Spleen (tissue), 11 donors: ENCODE measurements around the gene KLHL26. TPM values are rescaled to one million over a fixed set of nuclear protein-coding genes. Genes with fewer than 3 reads are reported as not detected.
A peak's percentile ranks its signal among the peaks of the same experiment; 100 is the strongest.

Experiments used
- DNase-seq: peaks from one replicate; pipeline ENCODE4 v3.0.0-alpha.2; 2020
- H3K27ac ChIP-seq, 8 donors: fragments of 200-600 bp; sonication (generic) in 7 of 8; 1 replicate in 4 of 8; 2 replicates in 4 of 8; pipeline versions ENCODE4 v1.5.0 to v1.8.0; 2016 to 2021; ENCODE audit warnings: inconsistent platforms in 4 of 8, mild to moderate bottlenecking in 4 of 8, moderate library complexity in 1 of 8
- H3K27me3 ChIP-seq, 7 donors: fragments of 200-600 bp; sonication (generic) in 6 of 7; replicated peaks in 1 of 7; 1 replicate in 4 of 7; 2 replicates in 3 of 7; pipeline versions ENCODE4 v1.5.0 to v1.8.0; 2016 to 2021; ENCODE audit warnings: inconsistent platforms in 3 of 7, mild to moderate bottlenecking in 1 of 7
- H3K36me3 ChIP-seq, 6 donors: fragments of 200-600 bp; sonication (generic) in 5 of 6; 1 replicate in 4 of 6; 2 replicates in 2 of 6; pipeline versions ENCODE4 v1.5.0 to v1.8.0; 2016 to 2021; ENCODE audit warnings: inconsistent platforms in 2 of 6
- H3K4me1 ChIP-seq, 6 donors: fragments of 200-600 bp; sonication (generic) in 5 of 6; 1 replicate in 3 of 6; 2 replicates in 3 of 6; pipeline versions ENCODE4 v1.5.0 to v1.8.0; 2016 to 2021; ENCODE audit warnings: inconsistent platforms in 3 of 6
- H3K4me3 ChIP-seq, 8 donors: fragments of 200-600 bp; sonication (generic) in 7 of 8; 1 replicate in 4 of 8; 2 replicates in 4 of 8; pipeline versions ENCODE4 v1.5.0 to v1.8.0; 2016 to 2021; ENCODE audit warnings: inconsistent platforms in 4 of 8, mild to moderate bottlenecking in 4 of 8, moderate library complexity in 2 of 8
- H3K9me3 ChIP-seq, 8 donors: fragments of 200-600 bp; sonication (generic) in 7 of 8; 1 replicate in 4 of 8; 2 replicates in 4 of 8; pipeline versions ENCODE4 v1.5.0 to v1.8.0; 2016 to 2021; ENCODE audit warnings: inconsistent platforms in 4 of 8
- POLR2A ChIP-seq, 3 donors: fragments of 450-650 bp; IDR thresholded peaks; one replicate each; pipeline ENCODE4 v1.5.1; 2017; ENCODE audit warnings: antibody characterized with exemption in 3 of 3, mild to moderate bottlenecking in 1 of 3
- POLR2AphosphoS5 ChIP-seq, 3 donors: sonication (generic); formaldehyde crosslinking; IDR thresholded peaks; one replicate each; pipeline ENCODE4 v1.5.1; 2017; ENCODE audit warnings: antibody characterized with exemption in 3 of 3
- WGBS, 5 donors: extraction: QIAGEN DNeasy Blood & Tissue Kit in 3 of 5; methylation state at CpG; one replicate each; pipeline versions ENCODE4 v1.1.5 to v1.1.7; 2013 to 2018; 5-methylcytosine and 5-hydroxymethylcytosine counted together
- intact Hi-C: fragments of 100-400 bp; cut with DNase I; formaldehyde crosslinking; loops from one replicate; pipeline ENCODE4 v1.15.0; 2023; ENCODE audit warnings: low total_unique reads
- polyA plus RNA-seq, 3 donors: library from polyadenylated mRNA; stranded (reverse); fragments of 200-250 nt; gene quantifications; one replicate each; pipeline ENCODE4 v1.2.1, GENCODE V29; 2013
- total RNA-seq, 7 donors: library from RNA; depleted of rRNA in 3 of 7; stranded (reverse); fragments of >200 nt in 3 of 7; fragmentation: NEBNext Ultra II Directional in 4 of 7; extraction: Animal tissue kit (Norgen Biotek cat#: 25700) in 4 of 7; gene quantifications; one replicate each; pipeline versions ENCODE4 v1.1.0 to v1.2.1, GENCODE V29; 2016 to 2021
- TF ChIP-seq, protein P1 (sequence below), 11 experiments: fragments of 200-600 bp in 7 of 11; fragments of 450-650 bp in 4 of 11; sonication (generic) in 4 of 11; IDR thresholded peaks in 8 of 11; conservative IDR thresholded peaks in 3 of 11; 1 replicate in 7 of 11; 2 replicates in 4 of 11; pipeline versions ENCODE4 v1.4.0 to v1.8.0; 2016 to 2021; ENCODE audit warnings: antibody characterized with exemption in 11 of 11, inconsistent platforms in 4 of 11, mild to moderate bottlenecking in 1 of 11
- donor health status: healthy with polysubstance abuse.
- donor health status: DM: no; HTN: no; CAD: no; lungs with moderate emphysema.
- donor health status: DM: no; HTN: no; CAD: no.
- donor health status: Bipolar disorder and iron deficiency.
- donor health status: healthy.
- donor health status: DM: no; HTN: no; CAD: no.
- donor health status: DM: yes; HTN: yes; CAD: no.

KLHL26 gene
- total and polyA plus RNA-seq, 10 donors, result 1.7 to 23.1 (median 7.2) TPM

DNA sequence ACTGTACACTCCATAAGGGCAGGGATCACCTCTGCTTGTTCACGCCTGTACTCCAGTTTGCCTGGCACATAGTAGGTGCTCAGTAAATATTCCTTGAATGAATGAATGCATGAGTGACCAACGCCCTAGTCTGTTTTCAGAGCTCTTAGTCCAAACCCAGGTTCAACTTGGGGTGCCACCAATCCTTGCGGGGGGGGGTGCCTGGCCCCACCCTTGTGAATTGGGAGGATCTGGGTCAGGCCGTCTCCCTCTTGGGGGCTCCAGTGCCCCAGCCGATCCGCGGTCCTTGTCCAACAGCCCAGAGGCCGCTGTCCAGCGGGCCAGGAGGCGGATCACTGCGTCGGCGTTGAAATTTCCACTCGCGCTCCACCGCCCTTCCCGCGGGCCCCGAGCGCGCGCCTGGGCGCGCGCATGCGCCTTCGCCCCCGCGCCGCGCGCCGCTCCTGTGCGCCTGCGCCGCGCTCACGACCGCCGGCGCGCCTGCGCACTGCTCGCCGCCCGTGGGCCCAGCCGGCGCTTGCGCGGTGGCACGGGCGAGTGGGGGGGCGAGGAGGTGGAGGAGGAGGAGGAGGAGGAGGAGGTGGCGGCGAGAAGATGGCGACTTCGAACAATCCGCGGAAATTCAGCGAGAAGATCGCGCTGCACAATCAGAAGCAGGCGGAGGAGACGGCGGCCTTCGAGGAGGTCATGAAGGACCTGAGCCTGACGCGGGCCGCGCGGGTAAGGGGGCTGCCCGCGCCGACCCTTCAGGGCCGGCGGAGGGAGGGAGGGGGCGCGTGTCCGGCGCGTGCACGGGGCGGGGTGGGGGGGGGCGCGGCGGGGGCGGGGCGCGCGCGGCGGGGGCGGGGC is 46.5 kb downstream of the KLHL26 start, which contains the start of gene CRTC1:
CRTC1 (plus strand) TSS at position 572 of the 849 bp plus-strand sequence; CDS start at position 595, 23 bp downstream.
- WGBS, 5 donors, result 1 to 4% (median 2%) methylated on average over 29 to 81 of the region's 93 CpGs
- Histone ChIP-seq H3K36me3 (no peaks in the 10 kb centered on the region), H3K27me3 (peaks cover 0 to 3% (median 0%) of the 10 kb centered on the region in 7 donors), H3K4me1 (peaks cover 10 to 63% (median 29%) of the 10 kb centered on the region in 6 donors), H3K27ac (peak within 1 kb of the TSS; percentile 71 to 93 (median 86)), H3K4me3 (peak within 1 kb of the TSS; percentile 31 to 80 (median 59)), H3K9me3 (no peaks in the 10 kb centered on the region)
- peak; percentile 98 for DNase-seq
- intact Hi-C loops, result no loop called here
- peak in 2 of 3 donors; percentile 14 to 59 for TF ChIP-seq POLR2A (IDR thresholded peaks at IDR 0.05)
- TF ChIP-seq, protein P1, sequence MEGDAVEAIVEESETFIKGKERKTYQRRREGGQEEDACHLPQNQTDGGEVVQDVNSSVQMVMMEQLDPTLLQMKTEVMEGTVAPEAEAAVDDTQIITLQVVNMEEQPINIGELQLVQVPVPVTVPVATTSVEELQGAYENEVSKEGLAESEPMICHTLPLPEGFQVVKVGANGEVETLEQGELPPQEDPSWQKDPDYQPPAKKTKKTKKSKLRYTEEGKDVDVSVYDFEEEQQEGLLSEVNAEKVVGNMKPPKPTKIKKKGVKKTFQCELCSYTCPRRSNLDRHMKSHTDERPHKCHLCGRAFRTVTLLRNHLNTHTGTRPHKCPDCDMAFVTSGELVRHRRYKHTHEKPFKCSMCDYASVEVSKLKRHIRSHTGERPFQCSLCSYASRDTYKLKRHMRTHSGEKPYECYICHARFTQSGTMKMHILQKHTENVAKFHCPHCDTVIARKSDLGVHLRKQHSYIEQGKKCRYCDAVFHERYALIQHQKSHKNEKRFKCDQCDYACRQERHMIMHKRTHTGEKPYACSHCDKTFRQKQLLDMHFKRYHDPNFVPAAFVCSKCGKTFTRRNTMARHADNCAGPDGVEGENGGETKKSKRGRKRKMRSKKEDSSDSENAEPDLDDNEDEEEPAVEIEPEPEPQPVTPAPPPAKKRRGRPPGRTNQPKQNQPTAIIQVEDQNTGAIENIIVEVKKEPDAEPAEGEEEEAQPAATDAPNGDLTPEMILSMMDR (IDR thresholded peaks at IDR 0.05 in 8 of 11, conservative IDR thresholded peaks at IDR 0.05 in 3 of 11), result no peak
- peak; percentile 89 to 90 (median 89) for TF ChIP-seq POLR2AphosphoS5 (IDR thresholded peaks at IDR 0.05)

DNA sequence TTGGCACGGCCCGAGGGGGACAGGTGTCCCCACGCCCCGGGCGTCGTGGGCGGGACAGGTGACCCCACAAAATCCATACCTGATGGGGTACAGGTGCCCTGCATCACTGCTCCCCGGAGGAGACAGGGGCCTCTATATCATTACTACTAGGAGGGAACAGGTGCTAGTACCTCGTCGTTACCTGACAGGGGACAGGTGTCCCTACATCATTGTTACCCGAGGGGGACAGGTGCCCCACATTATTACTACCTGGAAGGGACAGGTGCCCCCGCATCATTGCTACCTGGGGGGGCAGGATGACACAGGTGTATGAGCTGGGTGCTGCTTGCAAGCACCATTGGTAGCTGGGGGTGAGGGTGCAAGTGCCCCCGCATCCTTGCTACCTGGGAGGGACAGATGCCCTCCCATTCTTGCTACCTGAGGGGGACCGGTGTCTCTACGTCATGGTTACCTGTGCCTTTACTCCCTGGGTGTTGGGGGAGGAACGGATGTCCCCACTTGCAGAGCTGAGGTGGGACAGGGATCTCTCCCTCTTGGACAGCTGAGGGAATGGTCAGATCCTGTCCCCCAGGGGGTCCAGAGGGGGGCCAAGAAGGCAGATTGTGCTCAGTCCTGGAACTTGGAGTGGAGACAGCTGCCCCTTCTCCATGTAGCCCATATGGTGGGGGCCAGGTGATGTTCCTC is 47.3 kb downstream of the KLHL26 start:
- H3K4me1 ChIP-seq, result peaks cover 10 to 56% (median 27%) of the 10 kb centered on the region in 6 donors
- intact Hi-C loops, result no loop called here
- WGBS, 5 donors, result 20 to 57% (median 25%) methylated on average over 5 to 16 of the region's 16 CpGs
- no peaks in the 10 kb centered on the region for H3K27me3 ChIP-seq
- no peaks in the 10 kb centered on the region for H3K36me3 ChIP-seq
- DNase-seq, result no peak
- H3K9me3 ChIP-seq, result no peaks in the 10 kb centered on the region
- peak overlapping the region in 6 of 8 donors; percentile 64 to 93 (median 88) for H3K27ac ChIP-seq
- TF ChIP-seq POLR2AphosphoS5 (IDR thresholded peaks at IDR 0.05), result no peak
- no peak for TF ChIP-seq POLR2A (IDR thresholded peaks at IDR 0.05)
- TF ChIP-seq, protein P1 (IDR thresholded peaks at IDR 0.05 in 8 of 11, conservative IDR thresholded peaks at IDR 0.05 in 3 of 11), result no peak
- peak overlapping the region; percentile 31 to 80 (median 59) for H3K4me3 ChIP-seq

DNA sequence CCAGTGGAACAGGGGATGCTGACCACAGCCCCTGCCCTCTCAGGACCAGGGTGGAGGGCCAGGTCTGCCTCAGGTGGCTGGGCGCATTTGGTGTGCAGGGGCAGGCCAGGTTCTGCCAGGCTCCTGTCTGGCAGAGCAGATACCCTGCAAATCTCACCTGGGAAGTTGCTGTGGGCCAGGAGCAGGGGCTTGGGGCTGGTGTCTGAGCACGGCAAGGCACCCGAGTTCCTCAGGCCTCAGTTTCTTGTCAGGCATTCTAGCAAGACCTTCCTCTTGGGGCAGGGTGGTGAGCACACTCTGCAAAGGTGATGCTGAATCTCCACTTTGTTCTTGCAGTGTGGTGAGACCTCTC is 47.8 kb downstream of the KLHL26 start:
- peaks cover 10 to 52% (median 27%) of the 10 kb centered on the region in 6 donors for H3K4me1 ChIP-seq
- DNase-seq, result no peak
- 88 to 100% (median 93%) methylated on average over 1 to 3 of the region's 3 CpGs for WGBS, 5 donors
- no peak for TF ChIP-seq POLR2AphosphoS5 (IDR thresholded peaks at IDR 0.05)
- TF ChIP-seq, protein P1 (IDR thresholded peaks at IDR 0.05 in 8 of 11, conservative IDR thresholded peaks at IDR 0.05 in 3 of 11), result no peak
- no peak for TF ChIP-seq POLR2A (IDR thresholded peaks at IDR 0.05)
- no peaks in the 10 kb centered on the region for H3K36me3 ChIP-seq
- H3K4me3 ChIP-seq, result peak overlapping the region in 3 of 8 donors; percentile 59 to 80 (median 64)
- no peaks in the 10 kb centered on the region for H3K27me3 ChIP-seq
- intact Hi-C loops, result no loop called here
- H3K9me3 ChIP-seq, result no peaks in the 10 kb centered on the region
- H3K27ac ChIP-seq, result peak overlapping the region in 2 of 8 donors; percentile 90 to 93
